GM23248 (cell line): Measurements from ENCODE around the gene MEG3. TPM values are rescaled to one million over a fixed set of nuclear protein-coding genes. Genes with fewer than 3 reads are reported as not detected.

Source experiments
- DNase-seq: peaks from one replicate; pipeline ENCODE4 v3.0.0-alpha.2; 2015
- H2AFZ ChIP-seq: fragments of 200-600 bp; sonication (generic); 2 replicates; pipeline ENCODE4 v1.6.1; 2016; ENCODE audit warnings: antibody characterized with exemption
- H3F3A ChIP-seq: fragments of 200-600 bp; sonication (generic); 2 replicates; pipeline ENCODE4 v1.6.1; 2016; ENCODE audit warnings: mild to moderate bottlenecking, antibody characterized with exemption, mixed run types; ENCODE audit not compliant: insufficient read depth
- H3K27ac ChIP-seq: fragments of 200-600 bp; sonication (generic); 2 replicates; pipeline ENCODE4 v1.5.1; 2016; ENCODE audit warnings: mild to moderate bottlenecking
- H3K27me3 ChIP-seq: fragments of 200-600 bp; sonication (generic); replicated peaks from 2 replicates; pipeline ENCODE4 v1.6.1; 2016; ENCODE audit warnings: mild to moderate bottlenecking; ENCODE audit not compliant: insufficient read depth
- H3K36me3 ChIP-seq: fragments of 200-600 bp; sonication (generic); 2 replicates; pipeline ENCODE4 v1.6.1; 2016; ENCODE audit warnings: low read depth, mild to moderate bottlenecking
- H3K4me1 ChIP-seq: fragments of 200-600 bp; sonication (generic); 2 replicates; pipeline ENCODE4 v1.6.1; 2016; ENCODE audit warnings: mild to moderate bottlenecking; ENCODE audit not compliant: insufficient read depth
- H3K4me2 ChIP-seq: fragments of 200-600 bp; sonication (generic); one replicate; pipeline ENCODE4 v1.6.1; 2016; ENCODE audit warnings: mild to moderate bottlenecking; ENCODE audit not compliant: unreplicated experiment
- H3K4me3 ChIP-seq: fragments of 200-600 bp; sonication (generic); 2 replicates; pipeline ENCODE4 v1.5.1; 2016; ENCODE audit warnings: mild to moderate bottlenecking
- H3K79me2 ChIP-seq: fragments of 200-600 bp; sonication (generic); 2 replicates; pipeline ENCODE4 v1.6.1; 2016; ENCODE audit warnings: mild to moderate bottlenecking; ENCODE audit not compliant: insufficient read depth
- H3K9ac ChIP-seq: fragments of 200-600 bp; sonication (generic); 2 replicates; pipeline ENCODE4 v1.6.1; 2016; ENCODE audit warnings: mild to moderate bottlenecking
- H3K9me2 ChIP-seq: fragments of 200-600 bp; sonication (generic); 2 replicates; pipeline ENCODE4 v1.6.1; 2016; ENCODE audit warnings: mixed run types, mild to moderate bottlenecking, moderate library complexity; ENCODE audit not compliant: insufficient read depth
- H3K9me3 ChIP-seq: fragments of 200-600 bp; sonication (generic); one replicate; pipeline ENCODE4 v1.6.1; 2017; ENCODE audit warnings: low read depth
- H4K20me1 ChIP-seq: fragments of 200-600 bp; sonication (generic); 2 replicates; pipeline ENCODE4 v1.6.0; 2016; ENCODE audit not compliant: insufficient read depth
- EZH2 ChIP-seq: fragments of 200-600 bp; sonication (generic); IDR thresholded peaks from 2 replicates; pipeline ENCODE4 v1.6.1; 2018; ENCODE audit warnings: antibody characterized with exemption, mild to moderate bottlenecking; ENCODE audit not compliant: insufficient read depth, poor library complexity, severe bottlenecking
- EZH2phosphoT487 ChIP-seq: fragments of 200-600 bp; sonication (generic); IDR thresholded peaks from 2 replicates; pipeline ENCODE4 v1.6.1; 2018; ENCODE audit warnings: antibody characterized with exemption, moderate library complexity, mild to moderate bottlenecking, low read depth; ENCODE audit not compliant: insufficient read depth
- WGBS, 2 experiments: methylation state at CpG; one replicate each; pipeline ENCODE4 v1.1.6; 2015 to 2017; ENCODE audit warnings: low lambda C conversion rate in 2 of 2, low coverage in 1 of 2; ENCODE audit errors: missing lambda C conversion rate in 2 of 2; 5-methylcytosine and 5-hydroxymethylcytosine counted together
- in situ Hi-C: fragments of 300-500 bp; cut with MboI; formaldehyde crosslinking; loops from 2 replicates; pipeline ENCODE4 v1.15.0; 2020
- polyA plus RNA-seq: library from polyadenylated mRNA; unstranded; fragments of >200 nt; fragmentation: Nextera tagmentation; extraction: Ambion mirVana; gene quantifications from 2 replicates; pipeline ENCODE4 v1.2.1, GENCODE V29; 2016
- total RNA-seq: library from RNA; depleted of rRNA; stranded (reverse); fragments of >200 nt; shearing (Covaris generic); gene quantifications from 2 replicates; pipeline ENCODE4 v1.2.3, GENCODE V29; 2014

Gene MEG3
- total and polyA plus RNA-seq, 2 experiments from 2014 or later: 101 to 228 TPM

DNA sequence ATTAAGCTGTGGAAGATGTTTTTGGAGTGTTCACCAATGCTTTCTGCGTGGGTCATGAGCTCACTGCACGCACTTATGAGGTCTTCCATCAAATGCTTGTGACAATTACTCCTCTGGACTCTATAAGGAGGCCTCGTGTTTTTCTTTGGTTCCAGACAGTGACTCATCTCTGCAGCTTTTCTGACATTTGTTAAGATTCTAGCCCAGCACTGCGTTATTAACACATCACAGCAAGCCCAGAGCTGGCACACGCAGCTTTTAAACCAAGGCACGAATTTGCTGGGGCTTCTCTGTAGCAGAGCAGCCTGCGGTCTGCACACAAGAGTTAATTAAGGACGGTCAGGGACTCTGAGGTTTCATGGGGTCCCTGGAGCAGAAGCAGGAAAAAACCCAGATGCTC lies 16.9 kb downstream of the MEG3 start:
- Histone ChIP-seq H3K9ac (peak overlapping the region; percentile 31), H3K36me3 (peaks cover 10% of the 10 kb centered on the region; the same call in 1 of the 2 replicates), H3F3A (peaks cover 27% of the 10 kb centered on the region), H3K79me2 (peaks cover 62% of the 10 kb centered on the region), H3K4me3 (no peak overlapping the region), H4K20me1 (0 out of 2 replicates have a peak, but pooled peaks cover 4% of the 10 kb centered on the region), H3K9me2 (no peaks in the 10 kb centered on the region), H3K4me1 (peaks cover 21% of the 10 kb centered on the region), H3K27ac (peak overlapping the region; percentile 59), H3K9me3 (no peaks in the 10 kb centered on the region), H3K27me3 (no peaks in the 10 kb centered on the region), H2AFZ (no peak overlapping the region), H3K4me2 (peak overlapping the region; percentile 21)
- WGBS, 2 experiments: 2 to 3% methylated on average over 8 of the region's 8 CpGs
- TF ChIP-seq EZH2phosphoT487: no peak
- TF ChIP-seq EZH2: no peak
- DNase-seq: peak; percentile 93
- in situ Hi-C loops: loop anchor here (25.0 kb wide), 1 partner anchor 430 kb away; no protein-coding TSS in a partner anchor

DNA sequence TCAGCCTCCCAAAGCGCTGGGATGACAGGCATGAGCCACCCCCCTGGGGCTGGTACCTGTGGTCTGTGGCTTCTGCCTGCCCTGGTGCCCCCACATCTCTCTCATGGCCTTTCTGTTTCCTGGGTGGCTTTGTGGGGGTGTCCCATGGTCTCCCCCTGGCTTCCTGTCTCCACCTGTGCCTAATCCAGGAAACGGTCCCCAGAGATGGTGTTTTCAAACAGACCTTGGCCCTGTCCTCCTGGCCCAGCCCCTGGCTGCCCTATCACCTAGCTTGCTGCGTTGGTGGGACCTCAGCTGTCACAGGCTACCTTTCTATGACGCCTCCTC lies 18.1 kb downstream of the MEG3 start:
- H3K4me1 ChIP-seq: peaks cover 26% of the 10 kb centered on the region
- in situ Hi-C loops: loop anchor here (25.0 kb wide), 1 partner anchor 432 kb away; no protein-coding TSS in a partner anchor
- no peaks in the 10 kb centered on the region for H3K9me3 ChIP-seq
- TF ChIP-seq EZH2 (no peak), EZH2phosphoT487 (no peak)
- DNase-seq: no peak
- no peaks in the 10 kb centered on the region for H3K27me3 ChIP-seq
- H3K9ac ChIP-seq: no peak overlapping the region
- peaks cover 11% of the 10 kb centered on the region for H3K36me3 ChIP-seq
- 82 to 89% methylated on average over 4 of the region's 4 CpGs for WGBS, 2 experiments
- H4K20me1 ChIP-seq: peaks cover 4% of the 10 kb centered on the region; the same call in 1 of the 2 replicates
- no peak overlapping the region for H3K4me2 ChIP-seq
- no peaks in the 10 kb centered on the region for H3K9me2 ChIP-seq
- H3K4me3 ChIP-seq: no peak overlapping the region
- no peak overlapping the region for H3K27ac ChIP-seq
- H2AFZ ChIP-seq: no peak overlapping the region
- H3F3A ChIP-seq: peaks cover 33% of the 10 kb centered on the region
- H3K79me2 ChIP-seq: peaks cover 71% of the 10 kb centered on the region

- no peak overlapping the region for H3K4me3 ChIP-seq
- no peaks in the 10 kb centered on the region for H3K9me2 ChIP-seq
- peaks cover 35% of the 10 kb centered on the region for H3F3A ChIP-seq
- 76 to 77% methylated on average over 9 of the region's 9 CpGs for WGBS, 2 experiments
- H4K20me1 ChIP-seq: peaks cover 4% of the 10 kb centered on the region; the same call in 1 of the 2 replicates
- no peak overlapping the region for H3K9ac ChIP-seq
- H3K9me3 ChIP-seq: no peaks in the 10 kb centered on the region
- TF ChIP-seq EZH2phosphoT487 (no peak), EZH2 (no peak)
- in situ Hi-C loops: loop anchor here (25.0 kb wide), 1 partner anchor 432 kb away; no protein-coding TSS in a partner anchor
- H3K27me3 ChIP-seq: no peaks in the 10 kb centered on the region
- no peak overlapping the region for H3K4me2 ChIP-seq
- no peak overlapping the region for H2AFZ ChIP-seq
- H3K4me1 ChIP-seq: peaks cover 28% of the 10 kb centered on the region
- peaks cover 11% of the 10 kb centered on the region for H3K36me3 ChIP-seq
- DNase-seq: no peak
- peaks cover 71% of the 10 kb centered on the region for H3K79me2 ChIP-seq
- H3K27ac ChIP-seq: no peak overlapping the region
Measured at GRCh38 chr14:100844421-100844820, 18.5 kb downstream of the MEG3 start.

GRCh38 chr14:100844846-100845245 lies 18.9 kb downstream of the MEG3 start:
- Histone ChIP-seq H3K79me2 (peaks cover 71% of the 10 kb centered on the region), H3F3A (peaks cover 39% of the 10 kb centered on the region), H3K9me2 (no peaks in the 10 kb centered on the region), H3K4me2 (no peak overlapping the region), H3K27ac (no peak overlapping the region), H3K36me3 (peaks cover 11% of the 10 kb centered on the region), H2AFZ (no peak overlapping the region), H3K9ac (no peak overlapping the region), H3K4me1 (peaks cover 32% of the 10 kb centered on the region), H3K27me3 (no peaks in the 10 kb centered on the region), H4K20me1 (peaks cover 4% of the 10 kb centered on the region; the same call in 1 of the 2 replicates), H3K4me3 (no peak overlapping the region), H3K9me3 (no peaks in the 10 kb centered on the region)
- WGBS, 2 experiments: 78 to 79% methylated on average over 13 of the region's 13 CpGs
- DNase-seq: no peak
- in situ Hi-C loops: loop anchor here (25.0 kb wide), 1 partner anchor 433 kb away; no protein-coding TSS in a partner anchor
- TF ChIP-seq EZH2: no peak
- TF ChIP-seq EZH2phosphoT487: no peak
